PFSK-1 (cell line): ENCODE results near the gene EFHD2.

Source experiments
- POLR2AphosphoS5 ChIP-seq: IDR thresholded peaks from 2 replicates; pipeline ENCODE4 v1.6.1; 2012; ENCODE audit warnings: low read depth, mild to moderate bottlenecking, control low read depth, low read length, moderate library complexity
- TAF1 ChIP-seq: IDR thresholded peaks from 2 replicates; pipeline ENCODE4 v1.6.1; 2012; ENCODE audit warnings: low read length, control low read depth, borderline replicate concordance; ENCODE audit not compliant: insufficient read depth

- TF ChIP-seq POLR2AphosphoS5 (no peak), TAF1 (no peak)
Measured at GRCh38 chr1:15386164-15386749, 23.4 kb upstream of the EFHD2 start.
